Activated CD4-positive, alpha-beta T cell treated with anti-CD3 and anti-CD28 coated beads for 36 hours (primary cell): ENCODE results near the gene PATE1. TPM values are rescaled to one million over a fixed set of nuclear protein-coding genes. Genes with fewer than 3 reads are reported as not detected.

Source experiments
- total RNA-seq, 2 experiments: library from RNA; stranded (reverse); gene quantifications; one replicate each; pipeline ENCODE4 v1.2.3, GENCODE V29; 2021

Gene PATE1
- total RNA-seq, 2 experiments from 2014 or later, result not detected

Other genes starting within 250 kb of the PATE1 start
- 10 to 100 TPM; 36.3 to 36.6 TPM for gene EI24, start 176.8 kb upstream of the PATE1 start, total RNA-seq
- gene STT3A, start 153.4 kb upstream of the PATE1 start, total RNA-seq, result 100 to 1,000 TPM; 127 to 128 TPM
- 100 to 1,000 TPM; 132 to 160 TPM for gene CHEK1, start 121.1 kb upstream of the PATE1 start, total RNA-seq
- gene ACRV1, start 65.4 kb upstream of the PATE1 start, total RNA-seq, result not detected
- gene PATE2, start 32.5 kb downstream of the PATE1 start, total RNA-seq, result under 1 TPM in 1 of 2 experiments, not detected in 1; 0.16 TPM
- not detected for gene PATE3, start 41.8 kb downstream of the PATE1 start, total RNA-seq
- not detected for gene PATE4, start 87.0 kb downstream of the PATE1 start, total RNA-seq
- 1 to 10 TPM; 7.2 to 9.3 TPM for gene HYLS1, start 141.4 kb downstream of the PATE1 start, total RNA-seq
- gene PUS3, start 156.9 kb downstream of the PATE1 start, total RNA-seq, result 10 to 100 TPM; 14.3 to 19.9 TPM
- gene DDX25, start 158.2 kb downstream of the PATE1 start, total RNA-seq, result not detected
- not detected for gene VSIG10L2, start 199.8 kb downstream of the PATE1 start, total RNA-seq